ENCODE data around the gene SPTLC3.

Gene SPTLC3

GRCh38 chr20:13105864-13106457, 97.2 kb downstream of the SPTLC3 start:
- TF ChIP-seq, protein P1, sequence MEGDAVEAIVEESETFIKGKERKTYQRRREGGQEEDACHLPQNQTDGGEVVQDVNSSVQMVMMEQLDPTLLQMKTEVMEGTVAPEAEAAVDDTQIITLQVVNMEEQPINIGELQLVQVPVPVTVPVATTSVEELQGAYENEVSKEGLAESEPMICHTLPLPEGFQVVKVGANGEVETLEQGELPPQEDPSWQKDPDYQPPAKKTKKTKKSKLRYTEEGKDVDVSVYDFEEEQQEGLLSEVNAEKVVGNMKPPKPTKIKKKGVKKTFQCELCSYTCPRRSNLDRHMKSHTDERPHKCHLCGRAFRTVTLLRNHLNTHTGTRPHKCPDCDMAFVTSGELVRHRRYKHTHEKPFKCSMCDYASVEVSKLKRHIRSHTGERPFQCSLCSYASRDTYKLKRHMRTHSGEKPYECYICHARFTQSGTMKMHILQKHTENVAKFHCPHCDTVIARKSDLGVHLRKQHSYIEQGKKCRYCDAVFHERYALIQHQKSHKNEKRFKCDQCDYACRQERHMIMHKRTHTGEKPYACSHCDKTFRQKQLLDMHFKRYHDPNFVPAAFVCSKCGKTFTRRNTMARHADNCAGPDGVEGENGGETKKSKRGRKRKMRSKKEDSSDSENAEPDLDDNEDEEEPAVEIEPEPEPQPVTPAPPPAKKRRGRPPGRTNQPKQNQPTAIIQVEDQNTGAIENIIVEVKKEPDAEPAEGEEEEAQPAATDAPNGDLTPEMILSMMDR (IDR thresholded peaks at IDR 0.05): peak; percentile 70
- Histone ChIP-seq H2AFZ (no peak overlapping the region), H3K36me3 (ENCODE audit: control insufficient read depth, insufficient read depth, low read length) (no peaks in the 10 kb centered on the region), H3K4me3 (ENCODE audit: low read depth, low read length) (no peak overlapping the region), H3K27me3 (ENCODE audit: control insufficient read depth, insufficient read depth, low read length) (no peaks in the 10 kb centered on the region), H3K9me3 (ENCODE audit: control insufficient read depth, low read length) (no peaks in the 10 kb centered on the region), H3K4me2 (ENCODE audit: low read length) (no peak overlapping the region), H3K4me1 (no peaks in the 10 kb centered on the region), H3K79me2 (no peaks in the 10 kb centered on the region), H3K27ac (no peak overlapping the region), H3K9ac (no peak overlapping the region)

GRCh38 chr20:13109658-13110057, 100.9 kb downstream of the SPTLC3 start:
- Histone ChIP-seq H3K4me1 (no peaks in the 10 kb centered on the region), H3K79me2 (no peaks in the 10 kb centered on the region), H2AFZ (no peak overlapping the region), H3K9ac (no peak overlapping the region), H3K27me3 (ENCODE audit: control insufficient read depth, insufficient read depth, low read length) (no peaks in the 10 kb centered on the region), H3K4me2 (ENCODE audit: low read length) (no peak overlapping the region), H3K9me3 (ENCODE audit: control insufficient read depth, low read length) (no peaks in the 10 kb centered on the region), H3K36me3 (ENCODE audit: control insufficient read depth, insufficient read depth, low read length) (no peaks in the 10 kb centered on the region), H3K4me3 (ENCODE audit: low read depth, low read length) (no peak overlapping the region), H3K27ac (no peak overlapping the region)
- TF ChIP-seq, protein P1 (IDR thresholded peaks at IDR 0.05): no peak

GRCh38 chr20:13110796-13111195, 102.0 kb downstream of the SPTLC3 start:
- no peak overlapping the region for H3K27ac ChIP-seq
- no peaks in the 10 kb centered on the region for H3K27me3 ChIP-seq (ENCODE audit: control insufficient read depth, insufficient read depth, low read length)
- no peaks in the 10 kb centered on the region for H3K4me1 ChIP-seq
- no peak overlapping the region for H3K4me3 ChIP-seq (ENCODE audit: low read depth, low read length)
- H3K9ac ChIP-seq: no peak overlapping the region
- H3K4me2 ChIP-seq (ENCODE audit: low read length): no peak overlapping the region
- no peak overlapping the region for H2AFZ ChIP-seq
- no peaks in the 10 kb centered on the region for H3K36me3 ChIP-seq (ENCODE audit: control insufficient read depth, insufficient read depth, low read length)
- TF ChIP-seq, protein P1 (IDR thresholded peaks at IDR 0.05): no peak
- no peaks in the 10 kb centered on the region for H3K9me3 ChIP-seq (ENCODE audit: control insufficient read depth, low read length)
- H3K79me2 ChIP-seq: no peaks in the 10 kb centered on the region

- H3K4me1 ChIP-seq: no peaks in the 10 kb centered on the region
- H3K27ac ChIP-seq: no peak overlapping the region
- H2AFZ ChIP-seq: no peak overlapping the region
- H3K4me3 ChIP-seq (ENCODE audit: low read depth, low read length): no peak overlapping the region
- H3K9ac ChIP-seq: no peak overlapping the region
- no peaks in the 10 kb centered on the region for H3K79me2 ChIP-seq
- no peak overlapping the region for H3K4me2 ChIP-seq (ENCODE audit: low read length)
- no peaks in the 10 kb centered on the region for H3K27me3 ChIP-seq (ENCODE audit: control insufficient read depth, insufficient read depth, low read length)
- TF ChIP-seq, protein P1 (IDR thresholded peaks at IDR 0.05): no peak
- H3K9me3 ChIP-seq (ENCODE audit: control insufficient read depth, low read length): no peaks in the 10 kb centered on the region
- no peaks in the 10 kb centered on the region for H3K36me3 ChIP-seq (ENCODE audit: control insufficient read depth, insufficient read depth, low read length)
These were observed 102.6 kb downstream of the SPTLC3 start for GRCh38 chr20:13111249-13111911.

- Histone ChIP-seq H3K9me3 (ENCODE audit: control insufficient read depth, low read length) (no peaks in the 10 kb centered on the region), H3K9ac (no peak overlapping the region), H3K27ac (no peak overlapping the region), H2AFZ (no peak overlapping the region), H3K36me3 (ENCODE audit: control insufficient read depth, insufficient read depth, low read length) (no peaks in the 10 kb centered on the region), H3K4me2 (ENCODE audit: low read length) (no peak overlapping the region), H3K79me2 (no peaks in the 10 kb centered on the region), H3K27me3 (ENCODE audit: control insufficient read depth, insufficient read depth, low read length) (no peaks in the 10 kb centered on the region), H3K4me1 (no peaks in the 10 kb centered on the region), H3K4me3 (ENCODE audit: low read depth, low read length) (no peak overlapping the region)
- TF ChIP-seq, protein P1 (IDR thresholded peaks at IDR 0.05): no peak
These were observed 105.0 kb downstream of the SPTLC3 start for GRCh38 chr20:13113731-13114130.
